GM10847 (cell line): ENCODE data around the gene TRUB1.

Experiments
- POLR2A ChIP-seq: IDR thresholded peaks from 2 replicates; pipeline ENCODE4 v1.6.1; 2011; ENCODE audit not compliant: insufficient read length; ENCODE audit errors: extremely low read depth

The TRUB1 gene

DNA sequence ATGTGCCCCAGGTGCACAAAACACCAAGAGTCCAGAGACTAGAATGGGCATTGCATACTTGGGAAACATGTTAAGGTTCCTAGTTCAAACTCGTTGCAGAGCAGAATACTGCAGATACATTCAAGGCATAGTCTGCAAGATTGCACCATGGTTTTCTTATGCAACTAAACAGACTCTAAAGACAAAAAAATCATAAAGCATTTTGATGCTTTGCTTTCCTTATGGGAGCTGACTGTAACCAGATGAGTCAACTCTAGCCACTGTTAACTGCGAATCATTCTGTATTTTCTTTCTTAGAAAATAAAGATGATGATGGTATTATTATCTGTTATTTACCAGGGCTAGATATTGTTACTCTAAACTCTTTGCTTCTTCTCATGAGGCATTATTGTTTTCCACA is 19.7 kb downstream of the TRUB1 start:
- TF ChIP-seq POLR2A: no peak

DNA sequence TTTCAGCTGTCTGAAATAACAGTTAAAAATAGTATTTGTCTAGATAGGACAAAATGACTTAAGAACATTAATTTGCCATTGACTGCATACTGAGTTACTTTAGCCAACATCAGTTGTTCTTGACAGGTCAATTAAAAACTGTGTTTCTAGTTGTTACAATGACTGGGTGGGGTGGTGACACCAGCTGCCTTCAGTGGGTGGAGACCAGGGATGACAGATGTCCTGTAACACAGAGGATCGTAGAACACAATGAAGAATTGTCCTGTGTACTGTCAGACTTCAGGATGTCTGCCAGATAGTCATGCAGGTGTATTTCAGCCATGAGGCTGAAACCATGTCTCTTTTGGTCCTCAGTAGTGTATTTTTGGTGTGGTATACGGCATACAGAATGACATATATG is 24.4 kb downstream of the TRUB1 start:
- no peak for TF ChIP-seq POLR2A

DNA sequence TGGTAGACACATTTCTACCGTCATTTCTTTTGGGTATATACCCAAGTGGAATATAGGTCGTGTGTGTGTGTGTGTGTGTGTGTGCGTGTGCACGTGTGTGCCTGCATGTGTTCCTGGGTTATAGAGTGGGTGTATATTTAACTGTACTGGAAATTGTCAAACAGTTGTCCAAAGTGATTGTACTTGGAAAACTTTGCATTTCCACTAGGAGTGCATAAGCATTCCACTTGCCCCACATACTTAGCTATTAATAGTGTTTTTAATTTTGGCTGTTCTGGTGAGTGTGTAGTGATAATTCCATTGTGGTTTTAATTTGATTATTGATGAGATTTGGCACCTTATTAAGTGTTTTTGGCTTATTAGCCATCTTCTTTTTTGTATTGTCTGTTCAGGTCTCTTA is 25.9 kb downstream of the TRUB1 start:
- no peak for TF ChIP-seq POLR2A

DNA sequence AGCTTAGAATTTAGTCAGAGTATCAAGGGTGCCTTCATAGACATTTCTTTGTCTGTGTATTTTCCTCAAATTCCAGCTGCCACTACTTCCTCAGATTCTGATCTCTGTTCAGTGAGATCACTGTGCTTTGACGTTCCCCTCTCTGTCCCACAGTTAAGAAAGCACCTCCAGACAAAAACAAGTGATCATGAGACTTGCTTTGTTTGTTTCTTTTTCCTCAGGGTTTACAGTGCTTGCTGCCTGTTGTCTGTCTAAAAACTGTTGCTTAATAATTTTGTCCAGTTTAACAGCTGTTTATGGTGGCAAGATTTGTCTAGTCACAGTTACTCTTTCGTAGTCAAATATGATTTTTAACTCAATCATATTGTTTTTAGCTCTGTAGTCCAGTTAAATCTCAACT is 29.1 kb downstream of the TRUB1 start:
- TF ChIP-seq POLR2A: no peak

DNA sequence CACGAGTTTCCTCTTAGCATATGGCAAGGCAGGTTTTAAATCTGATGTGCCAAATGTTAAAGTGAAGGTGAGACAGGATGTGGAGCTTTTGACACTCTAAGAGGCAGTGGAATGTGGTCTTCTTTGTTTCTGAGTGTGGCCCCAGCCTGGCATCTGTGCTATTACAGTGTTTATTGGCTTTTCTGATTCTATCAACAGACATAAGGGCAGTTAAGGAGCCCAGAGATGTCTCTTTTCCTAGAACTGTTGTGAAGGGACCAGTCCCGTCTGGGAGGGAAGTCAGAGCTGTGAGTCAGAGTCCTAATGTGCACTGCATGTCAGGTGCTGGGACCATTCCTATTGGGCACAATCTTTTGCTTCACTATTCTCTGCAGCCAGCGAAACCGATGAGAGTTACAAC is 32.5 kb downstream of the TRUB1 start:
- TF ChIP-seq POLR2A: no peak

DNA sequence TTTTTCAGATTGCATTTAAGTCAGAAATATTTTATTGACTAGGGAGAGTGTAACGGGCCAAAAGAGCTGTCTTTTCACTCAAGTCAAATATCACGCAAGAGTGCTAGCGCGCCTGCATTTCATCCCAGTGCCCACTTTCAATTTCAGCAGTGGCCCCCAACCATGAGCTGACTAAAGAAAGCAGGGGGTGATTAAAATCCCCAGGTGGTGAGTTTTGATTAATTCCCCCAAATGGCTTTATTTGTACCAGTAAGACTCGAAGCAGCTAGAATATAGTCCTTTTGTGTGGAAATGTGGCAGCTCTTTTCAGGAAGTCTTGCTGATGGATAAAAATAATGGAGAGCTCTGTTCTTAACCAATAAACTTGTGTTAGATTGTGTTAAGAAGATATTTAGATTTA is 35.3 kb downstream of the TRUB1 start:
- TF ChIP-seq POLR2A: no peak

DNA sequence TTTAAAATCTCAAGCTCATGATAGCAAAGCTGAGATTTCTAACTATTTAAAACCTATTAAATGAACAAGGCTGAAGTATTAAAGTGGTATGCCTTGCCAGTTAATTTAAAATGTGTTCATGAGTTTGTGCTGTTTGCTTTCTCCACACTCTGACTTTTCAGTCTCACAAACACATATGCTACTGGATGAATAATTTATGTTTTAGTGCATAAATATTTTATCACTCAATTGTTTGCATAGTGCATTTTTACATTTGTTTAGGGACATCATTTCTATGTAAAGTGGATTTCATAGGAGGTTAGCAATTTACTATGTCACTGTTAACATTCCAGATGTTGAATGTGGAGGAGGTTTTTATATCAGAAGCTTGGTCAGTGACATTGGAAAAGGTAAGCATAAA is 36.0 kb downstream of the TRUB1 start:
- TF ChIP-seq POLR2A: no peak

DNA sequence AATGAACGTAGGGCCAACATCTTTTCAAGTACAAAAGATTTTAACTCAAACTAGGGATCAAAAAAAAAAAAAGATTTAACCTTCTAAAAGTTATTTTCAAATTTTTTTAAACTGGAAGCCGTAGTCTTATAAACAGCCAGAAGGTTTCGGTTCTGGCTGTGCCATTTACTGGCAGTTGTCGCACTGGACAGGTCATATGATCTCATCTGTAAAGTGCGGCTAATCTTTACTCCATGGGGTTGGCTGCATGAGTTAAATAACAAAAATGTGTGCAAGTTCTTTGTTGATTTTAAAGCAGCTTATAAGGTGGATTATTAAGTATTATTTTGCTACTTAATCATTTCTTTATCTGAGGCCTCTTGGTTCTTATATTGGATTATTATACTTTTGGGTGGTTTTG is 36.6 kb downstream of the TRUB1 start:
- TF ChIP-seq POLR2A: no peak

DNA sequence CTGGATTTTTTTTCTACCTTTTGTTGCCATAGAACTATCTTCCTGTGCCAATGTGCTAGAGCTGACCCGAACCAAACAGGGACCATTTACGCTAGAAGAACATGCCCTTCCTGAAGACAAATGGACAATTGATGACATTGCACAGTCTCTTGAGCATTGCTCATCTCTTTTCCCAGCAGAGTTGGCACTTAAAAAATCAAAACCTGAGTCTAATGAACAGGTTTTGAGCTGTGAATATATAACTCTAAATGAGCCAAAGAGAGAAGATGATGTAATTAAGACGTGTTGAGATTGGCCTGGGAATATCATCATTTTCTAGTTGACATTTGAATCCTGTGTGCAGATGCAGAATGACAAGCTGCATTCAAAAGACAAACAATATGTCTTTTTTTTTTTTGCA is 37.1 kb downstream of the TRUB1 start:
- no peak for TF ChIP-seq POLR2A

DNA sequence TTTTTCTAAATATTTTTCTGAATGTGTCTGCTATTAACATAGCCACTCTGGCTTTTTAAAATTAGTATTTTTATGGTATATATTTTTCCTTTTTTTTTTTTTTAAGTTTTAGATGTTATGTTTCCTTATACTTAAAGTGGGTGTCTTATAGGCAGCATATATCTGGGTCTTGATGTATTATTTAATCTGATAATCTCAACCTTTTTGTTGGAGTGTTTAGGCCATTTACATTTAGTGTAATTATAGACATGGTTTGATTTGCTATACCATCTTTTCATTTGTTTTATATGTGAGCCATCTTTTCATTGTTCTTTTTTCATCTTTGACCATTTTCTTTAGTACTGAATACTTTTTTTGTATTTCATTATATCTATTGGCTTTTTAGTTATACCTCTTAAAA is 45.0 kb downstream of the TRUB1 start:
- TF ChIP-seq POLR2A: no peak

DNA sequence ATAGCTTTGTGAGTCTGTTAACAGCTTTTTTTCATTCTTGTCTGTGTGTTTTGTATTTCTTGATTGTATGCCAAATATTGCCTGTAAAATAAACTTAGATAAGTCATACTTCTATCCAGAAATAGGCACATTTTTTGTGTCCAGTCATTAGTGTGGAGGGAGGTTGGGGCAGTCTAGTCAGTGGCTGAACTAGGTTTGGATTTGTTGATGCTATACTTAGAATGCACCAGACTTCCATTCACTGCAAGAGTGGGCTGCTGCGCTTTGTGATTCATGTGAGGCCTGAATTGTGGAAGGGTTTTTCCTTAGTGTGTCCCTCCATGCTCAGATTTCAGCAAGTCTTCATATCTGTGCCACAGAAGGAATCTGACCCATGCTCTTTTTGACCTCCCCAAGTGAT is 50.0 kb downstream of the TRUB1 start:
- no peak for TF ChIP-seq POLR2A

DNA sequence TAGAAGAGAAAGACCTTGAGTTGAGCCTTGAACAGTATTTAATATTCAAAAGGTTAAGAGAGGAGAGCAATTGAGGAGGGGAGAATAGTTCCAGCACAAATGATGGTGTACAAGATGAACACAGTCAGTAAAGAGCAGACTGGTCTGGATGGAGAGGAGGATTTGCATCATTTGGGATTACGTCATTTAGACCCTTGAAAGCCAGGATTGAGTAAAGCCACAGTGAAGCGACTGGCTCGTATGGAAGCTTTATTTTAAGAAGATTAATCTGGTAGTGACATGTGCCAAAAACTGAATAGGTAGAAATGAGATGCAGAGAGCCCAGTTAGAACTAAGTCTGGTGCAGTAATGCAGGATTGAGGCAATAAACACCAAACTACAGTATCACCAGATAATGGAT is 52.6 kb downstream of the TRUB1 start:
- no peak for TF ChIP-seq POLR2A

DNA sequence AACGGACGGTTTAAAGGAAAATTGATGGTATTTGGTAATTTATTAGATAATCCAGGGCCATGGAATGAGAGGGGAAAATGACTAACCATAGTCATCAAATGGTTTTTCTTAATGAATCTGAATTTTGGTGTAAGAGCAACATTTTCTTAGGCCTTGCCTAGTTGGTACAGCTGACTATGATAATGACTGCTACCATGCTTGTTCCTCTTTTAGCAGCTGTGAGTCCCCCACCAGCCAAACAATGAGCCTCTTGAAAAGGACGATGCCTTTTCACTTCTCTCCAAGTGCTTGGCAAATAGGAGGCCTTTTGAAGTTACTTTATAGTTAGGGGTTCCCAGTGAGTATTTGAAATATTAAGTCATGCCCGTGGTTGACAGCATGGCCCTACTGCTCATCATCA is 53.0 kb downstream of the TRUB1 start:
- no peak for TF ChIP-seq POLR2A

DNA sequence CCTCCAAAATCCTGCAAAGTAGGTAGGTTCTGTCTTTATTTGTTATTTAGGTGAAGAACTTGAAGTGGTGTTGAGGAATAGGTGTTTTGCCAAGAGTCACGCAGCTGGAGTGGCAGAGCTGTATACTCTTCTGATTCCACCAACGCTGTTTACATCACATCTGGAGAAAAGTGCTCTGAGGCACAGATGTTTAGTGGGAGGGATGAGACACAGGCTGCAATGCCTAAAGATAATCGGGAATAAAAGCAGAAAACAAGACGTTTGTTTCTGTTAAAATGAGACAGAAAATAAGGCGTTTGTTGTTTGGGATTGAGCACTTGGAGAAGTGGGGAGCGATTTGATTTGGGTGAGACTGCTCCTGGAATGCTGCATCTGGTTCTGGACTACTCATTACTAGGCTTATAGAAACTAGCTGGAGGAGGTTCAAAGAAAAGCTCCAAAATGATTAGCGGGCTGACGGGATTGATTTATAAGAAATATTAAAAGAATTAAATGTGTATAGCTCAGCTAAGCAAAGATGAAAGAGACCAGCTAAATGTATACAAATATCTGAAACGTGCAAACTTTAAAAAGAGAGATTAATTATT is 54.3 kb downstream of the TRUB1 start:
- no peak for TF ChIP-seq POLR2A

DNA sequence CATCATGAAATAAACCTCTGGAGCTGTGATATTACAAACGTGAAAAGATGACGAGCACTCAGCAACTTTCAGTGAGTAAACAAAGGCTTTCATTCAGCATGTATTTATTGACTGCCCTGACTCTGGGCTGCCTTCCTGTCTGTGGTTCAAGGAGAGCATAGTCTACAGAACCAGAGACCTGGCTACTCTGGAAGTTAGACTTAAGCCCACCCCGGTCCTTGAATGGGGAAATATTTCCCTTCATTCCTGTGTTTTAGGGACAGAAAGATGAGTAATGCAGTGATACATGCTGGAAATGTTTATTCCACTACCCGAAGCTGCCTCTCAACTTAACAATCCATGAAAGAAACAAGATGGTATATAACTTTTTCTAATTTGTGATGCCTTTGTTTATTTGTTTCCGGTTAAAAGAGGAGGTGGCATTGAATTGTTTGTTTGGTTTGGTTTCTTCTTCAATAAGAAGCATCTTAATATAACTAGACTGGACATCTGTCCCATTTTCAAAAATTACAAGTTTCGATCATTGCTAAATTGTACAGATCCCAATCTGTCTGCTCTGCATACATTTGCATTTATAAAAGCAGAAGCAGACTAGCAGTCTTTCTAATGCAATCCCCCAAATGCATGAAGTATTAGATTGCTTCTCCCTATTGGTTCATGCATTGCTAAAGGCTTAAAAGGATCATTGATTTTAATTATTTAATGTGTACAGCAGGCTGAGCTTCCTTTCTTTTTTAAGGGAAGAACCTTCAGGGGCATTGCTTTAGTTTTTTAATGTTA is 57.7 kb downstream of the TRUB1 start:
- no peak for TF ChIP-seq POLR2A

DNA sequence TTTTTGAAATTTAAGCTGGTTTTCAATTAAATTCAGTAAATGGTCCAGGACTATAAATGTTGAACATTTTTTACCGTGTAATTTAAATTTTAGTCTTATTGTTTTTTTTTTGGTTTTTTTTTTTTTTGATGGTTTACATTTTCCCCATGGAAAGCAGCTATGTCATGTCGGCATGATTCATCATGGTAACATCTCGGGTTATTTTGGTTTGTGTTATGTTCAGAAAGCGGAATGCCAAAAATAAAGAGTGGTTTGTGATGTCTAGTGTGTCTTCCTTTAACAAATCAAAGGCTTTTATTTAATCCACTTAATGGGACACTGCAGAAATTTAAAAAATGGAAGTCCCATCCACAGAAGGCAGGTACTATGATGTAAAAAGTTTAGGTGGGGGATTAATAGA is 58.5 kb downstream of the TRUB1 start:
- TF ChIP-seq POLR2A: no peak

DNA sequence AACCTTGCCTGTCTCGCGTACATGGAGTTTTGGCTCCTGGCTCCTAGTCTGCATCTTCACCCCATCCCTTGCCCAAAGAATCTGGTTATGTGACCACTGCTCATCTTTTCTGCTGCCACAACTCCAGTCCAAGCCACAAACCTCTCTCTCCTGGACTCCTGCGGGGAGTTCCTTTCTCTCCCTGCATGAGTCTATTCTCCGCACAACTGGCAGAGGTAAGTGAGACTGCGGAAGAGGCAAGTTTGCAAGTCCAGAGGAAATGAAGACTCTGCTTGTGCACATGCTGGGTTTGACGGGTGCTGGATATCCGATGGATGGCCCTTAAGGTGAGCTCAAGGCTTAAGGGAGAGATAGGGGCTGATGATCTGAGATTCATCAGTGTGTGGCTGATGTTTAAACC is 61.0 kb downstream of the TRUB1 start:
- TF ChIP-seq POLR2A: no peak
